NCI-H1105 treated with DMSO at 0.1 percent for 48 hours (cell line): ENCODE data around the gene CCT7.
"Not testable (repeated sequence)": the region's sequence is repeated elsewhere in the genome, so short reads cannot be mapped to it uniquely, and the experiment has no call there.

Experiments used
- DNase-seq: peaks from one replicate; lab custom pipeline; 2025; lab: John Stamatoyannopoulos, UW

CCT7 gene

GRCh38 chr2:73255007-73255644, 21.0 kb downstream of the CCT7 start:
- no peak for DNase-seq

DNA sequence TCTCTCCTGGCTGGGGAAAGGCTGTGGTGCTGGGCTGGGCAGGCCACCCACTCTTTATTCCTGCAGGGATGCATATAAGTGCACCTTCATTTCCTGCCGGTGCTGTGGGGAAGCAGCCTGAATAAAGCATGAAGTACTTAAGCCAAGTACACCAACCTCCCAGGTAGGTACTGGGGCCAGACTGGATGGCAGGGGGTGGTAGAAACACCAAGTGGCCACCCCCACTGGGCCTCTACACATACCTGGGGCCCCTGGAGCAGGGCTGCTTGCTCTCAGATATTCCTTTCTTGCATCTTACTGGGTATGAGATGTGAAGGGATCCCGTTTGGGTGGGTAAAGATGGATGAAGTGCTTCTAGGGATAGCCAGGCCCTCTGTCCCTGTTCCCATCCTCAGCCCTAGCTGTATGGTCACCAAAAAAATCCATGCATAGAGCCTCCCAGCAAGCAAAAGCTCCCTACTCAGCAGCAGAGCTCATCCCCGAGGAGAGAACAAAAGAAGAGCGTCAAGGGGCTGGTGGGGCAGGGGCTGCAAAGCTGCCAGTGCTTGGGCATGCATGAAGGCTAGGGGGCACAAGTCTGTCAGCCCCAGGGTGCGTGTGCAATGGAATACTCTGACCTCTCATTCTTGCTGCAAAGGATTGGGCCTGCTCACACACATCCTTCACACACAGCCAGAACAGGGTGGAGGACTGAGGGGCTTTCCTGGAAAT, 22.0 kb downstream of the CCT7 start:
- no peak for DNase-seq

DNA sequence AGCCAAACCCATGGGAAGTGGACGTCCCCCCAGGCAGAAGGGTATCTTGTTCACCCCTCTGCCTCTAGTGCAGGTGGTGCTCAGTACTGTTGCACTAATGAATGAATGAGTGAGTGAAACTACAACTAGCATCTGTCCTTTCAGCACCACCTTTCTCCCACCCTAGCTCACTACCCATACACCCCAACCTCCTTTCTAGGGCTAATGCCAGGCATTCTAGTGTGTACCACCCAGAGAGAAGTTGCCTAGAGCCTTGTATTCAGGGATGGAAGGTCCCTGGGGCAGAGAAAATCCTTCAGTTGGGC, 22.5 kb downstream of the CCT7 start:
- no peak for DNase-seq

- no peak for DNase-seq
Measured at GRCh38 chr2:73257021-73257420, 22.9 kb downstream of the CCT7 start.

- no peak for DNase-seq
Measured at GRCh38 chr2:73257425-73258125, 23.5 kb downstream of the CCT7 start.

DNA sequence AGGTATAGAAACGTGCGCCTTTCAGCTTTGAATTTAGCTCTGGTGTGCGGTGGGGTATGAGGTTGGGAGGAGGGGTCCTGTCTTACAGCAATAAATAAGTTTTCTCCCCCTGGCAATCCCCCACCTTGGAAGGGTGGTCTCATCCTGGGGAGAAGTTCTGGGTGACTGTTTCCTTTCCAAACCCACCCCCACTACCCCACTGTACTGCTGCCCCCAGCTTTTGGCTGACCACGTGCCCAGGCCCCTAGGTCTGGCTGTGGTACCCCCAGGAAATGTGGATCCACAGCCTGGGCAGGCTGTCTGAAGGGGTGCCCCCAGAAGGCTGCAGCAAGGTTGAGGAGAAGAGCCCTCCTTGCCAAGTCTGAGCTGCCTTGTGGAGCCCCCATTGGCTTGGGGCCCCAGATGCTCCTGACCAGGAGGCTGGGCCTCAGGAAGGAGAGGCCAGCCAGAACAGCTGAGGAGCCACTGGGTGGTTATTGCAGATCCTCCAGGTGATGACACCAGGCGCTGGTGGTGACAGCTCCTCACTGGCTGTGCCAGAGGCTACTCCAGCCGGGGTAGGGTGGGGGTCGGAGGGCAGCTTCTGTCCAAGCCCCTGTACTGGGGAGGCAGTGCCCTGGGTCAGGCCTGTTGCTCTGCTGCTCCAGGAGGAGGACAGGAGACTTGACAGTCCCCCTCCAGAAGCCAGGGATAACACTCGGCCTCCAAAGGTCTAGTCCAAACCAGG, 24.2 kb downstream of the CCT7 start:
- no peak for DNase-seq

DNA sequence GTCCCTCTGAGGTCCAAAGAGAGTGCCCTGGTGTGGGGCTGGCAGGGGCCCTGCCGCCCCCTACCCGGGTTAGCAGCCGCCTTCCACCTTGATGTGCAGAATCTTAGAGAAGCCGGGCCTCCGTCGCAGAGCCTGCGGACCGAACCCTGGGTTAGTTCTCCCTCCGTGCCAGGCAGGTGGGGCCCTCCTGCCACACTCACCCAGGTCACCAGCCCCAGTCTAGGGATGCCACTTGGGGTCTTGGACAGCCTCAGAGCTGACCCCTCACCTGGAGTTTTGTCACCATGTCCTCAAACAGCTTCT, 24.8 kb downstream of the CCT7 start:
- no peak for DNase-seq

DNA sequence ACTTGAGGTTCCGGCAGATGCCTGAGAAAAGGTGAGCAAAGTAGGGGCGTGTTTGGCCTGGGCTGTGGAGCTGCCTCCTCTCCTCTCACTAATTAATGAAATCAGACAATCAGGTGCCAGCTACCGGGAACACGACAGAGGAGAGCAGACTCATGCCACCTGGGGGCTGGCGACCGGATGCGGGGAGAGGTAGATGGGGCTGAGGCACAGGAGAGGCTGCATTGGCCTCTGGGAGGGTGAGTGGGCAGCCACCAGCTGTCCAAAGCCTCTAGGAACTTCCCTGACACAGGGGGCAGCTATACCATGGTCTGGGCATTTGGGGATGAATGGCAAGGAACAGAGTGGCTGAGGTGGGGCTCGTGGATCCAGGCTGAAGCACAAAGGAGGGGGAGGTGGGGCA, 25.2 kb downstream of the CCT7 start:
- DNase-seq = no peak

GRCh38 chr2:73259704-73260337, 25.7 kb downstream of the CCT7 start:
- DNase-seq = no peak

DNA sequence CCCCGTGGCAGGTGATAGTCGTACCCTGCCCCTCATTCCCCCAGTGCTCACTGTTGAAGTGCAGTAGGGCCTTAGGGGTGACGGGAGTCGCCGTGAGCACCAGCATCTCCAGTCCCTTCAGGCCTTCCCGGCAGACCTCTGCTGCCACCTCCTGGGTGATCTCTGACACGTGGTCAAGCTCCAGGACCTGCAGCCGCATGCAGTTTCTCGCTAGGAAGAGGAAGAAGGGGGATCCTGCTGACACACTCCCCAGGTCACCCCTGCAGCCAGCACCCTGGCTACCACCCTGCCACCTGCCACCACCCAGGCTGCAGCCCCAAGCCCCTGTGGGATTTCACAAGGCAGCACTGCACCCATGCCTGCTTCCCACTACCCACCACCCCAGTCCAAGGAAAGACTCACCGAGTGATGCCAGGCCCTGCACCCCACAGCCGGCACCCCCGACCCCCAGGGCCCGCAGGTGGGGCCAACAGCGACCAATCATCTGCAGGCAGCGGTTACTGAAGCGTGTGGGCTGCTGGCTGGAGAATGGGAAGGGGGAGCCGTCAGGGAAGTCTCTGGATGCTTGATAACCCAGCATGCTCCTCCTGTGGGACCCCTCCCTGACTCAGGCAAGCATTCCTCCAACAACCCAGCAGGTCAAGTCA, 26.4 kb downstream of the CCT7 start:
- DNase-seq = no peak

GRCh38 chr2:73262108-73262651, 28.1 kb downstream of the CCT7 start:
- DNase-seq = no peak

DNA sequence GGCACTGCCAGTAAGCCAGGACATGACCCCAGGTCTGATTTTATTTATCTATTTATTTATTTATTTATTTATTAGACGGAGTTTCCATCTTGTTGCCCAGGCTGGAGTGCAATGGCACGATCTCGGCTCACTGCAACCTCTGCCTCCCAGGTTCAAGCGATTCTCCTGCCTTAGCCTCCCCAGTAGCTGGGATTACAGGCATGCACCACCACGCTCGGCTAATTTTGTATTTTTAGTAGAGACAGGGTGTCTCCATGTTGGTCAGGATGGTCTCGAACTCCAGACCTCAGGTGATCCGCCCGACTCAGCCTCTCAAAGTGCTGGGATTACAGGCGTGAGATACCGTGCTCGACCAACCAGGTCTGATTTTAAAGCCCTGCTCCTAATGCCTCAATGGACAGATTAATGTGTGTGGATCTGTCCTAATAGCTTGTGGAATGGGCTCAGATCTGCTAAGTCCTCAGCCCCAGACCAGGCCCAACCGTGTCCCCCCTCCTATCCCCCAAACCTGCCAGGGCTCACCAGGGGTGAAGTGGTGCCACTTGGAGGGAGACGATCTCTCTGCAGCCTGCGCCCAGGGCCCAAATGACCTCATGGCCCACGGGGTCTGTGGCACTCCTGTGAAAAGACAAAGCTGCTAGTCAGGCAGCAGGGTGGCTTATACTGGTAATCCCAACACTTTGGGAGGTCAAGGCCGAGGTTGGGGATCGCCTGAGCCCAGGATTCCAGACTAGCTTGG, 28.8 kb downstream of the CCT7 start:
- DNase-seq = not testable (repeated sequence)

DNA sequence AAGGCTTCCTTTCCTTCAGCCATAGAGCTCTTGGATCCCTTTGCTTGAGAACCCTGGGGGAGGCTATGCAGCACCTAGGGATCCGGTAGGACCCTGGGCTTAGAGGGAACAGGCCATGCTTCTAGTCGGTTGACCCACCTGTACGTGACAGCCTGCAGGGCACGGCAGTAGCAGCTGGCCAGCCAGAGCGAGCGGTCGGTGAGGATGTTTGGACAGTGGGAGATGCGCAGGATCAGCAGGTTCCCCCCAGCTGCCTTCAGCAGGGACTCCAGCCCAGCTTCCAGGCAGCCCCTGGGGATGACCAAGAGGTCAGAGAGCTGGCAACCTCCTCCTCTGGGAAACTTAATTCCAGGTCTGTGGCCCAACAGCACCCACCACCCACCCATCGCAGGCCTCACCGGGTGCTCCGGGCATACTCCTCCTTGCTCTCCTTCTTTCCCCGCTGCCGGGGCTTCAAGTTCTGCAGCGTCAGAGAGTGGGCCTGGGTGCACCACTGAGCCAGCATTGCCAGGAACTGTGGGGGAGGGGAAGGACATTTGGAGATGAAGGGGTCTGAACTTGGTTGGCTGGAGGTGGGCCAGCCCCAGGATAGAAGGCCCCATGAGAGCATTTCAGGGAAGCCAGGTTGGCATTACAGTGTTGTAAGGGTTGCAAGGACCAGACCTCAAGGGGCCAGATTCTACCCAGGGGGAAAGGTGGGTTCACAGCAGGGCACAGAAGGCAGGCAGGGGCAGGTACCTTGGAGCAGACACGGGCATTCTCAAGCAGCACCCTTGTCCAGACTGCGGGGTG, 29.6 kb downstream of the CCT7 start:
- DNase-seq = no peak

DNA sequence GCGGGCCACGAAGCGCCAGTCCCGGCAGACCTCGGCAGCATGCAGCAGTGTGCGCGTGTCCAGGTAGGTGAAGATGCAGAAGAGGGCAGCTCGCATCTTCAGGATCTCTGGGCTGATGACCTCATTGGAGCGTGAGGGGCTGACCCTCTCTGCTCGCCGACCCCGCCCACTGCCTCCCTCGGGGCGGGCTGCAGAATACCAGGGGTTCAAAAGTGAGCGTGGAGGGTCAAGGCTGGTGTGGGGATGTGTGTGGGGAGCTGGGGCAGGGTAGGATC, 30.2 kb downstream of the CCT7 start:
- DNase-seq = no peak

GRCh38 chr2:73264783-73265182, 30.7 kb downstream of the CCT7 start:
- DNase-seq = no peak

DNA sequence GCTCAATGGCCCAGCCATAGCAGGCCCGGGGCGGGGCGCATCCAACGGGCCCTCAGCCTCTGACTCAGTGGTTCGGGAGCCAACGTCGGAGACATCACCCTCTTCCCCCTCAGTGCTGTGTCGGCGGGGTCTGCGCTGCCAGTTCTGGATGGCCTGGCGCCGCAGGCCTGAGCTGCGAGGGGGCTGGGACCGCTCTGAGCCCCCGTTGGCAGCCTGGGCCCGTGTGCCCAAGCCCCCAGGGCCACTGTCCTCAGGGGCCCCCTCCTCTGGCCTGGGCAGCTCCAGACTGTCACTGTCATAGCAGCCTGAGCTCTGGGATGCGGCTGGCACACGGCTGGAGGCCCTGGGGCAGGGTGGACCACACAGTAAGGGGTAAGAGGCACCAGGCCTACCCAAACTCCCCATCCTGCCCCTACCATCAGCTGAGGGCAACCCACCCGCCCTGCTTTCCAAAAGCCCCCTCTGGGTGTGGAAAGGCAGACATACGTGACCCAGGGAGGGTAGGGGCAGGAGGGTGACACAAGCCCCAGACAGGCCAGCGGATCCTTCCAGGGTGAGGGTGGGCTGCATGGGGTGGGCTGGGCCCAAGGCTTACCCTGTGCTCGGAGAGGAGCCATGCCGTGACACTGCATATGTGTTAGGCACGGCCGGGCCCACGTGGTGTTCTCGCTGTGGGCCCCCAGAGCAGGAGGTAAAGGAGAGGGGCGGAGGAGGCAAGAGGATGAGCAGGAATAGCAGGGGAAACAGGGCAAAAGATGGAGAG, 31.4 kb downstream of the CCT7 start:
- DNase-seq = no peak

GRCh38 chr2:73266061-73266901, 32.2 kb downstream of the CCT7 start:
- no peak for DNase-seq

GRCh38 chr2:73267008-73267407, 32.9 kb downstream of the CCT7 start:
- no peak for DNase-seq

- DNase-seq = no peak
Measured at GRCh38 chr2:73268366-73268829, 34.3 kb downstream of the CCT7 start.
